Liver (tissue), 9 donors: Measurements from ENCODE around the gene PDLIM4. TPM values are rescaled to one million over a fixed set of nuclear protein-coding genes. Genes with fewer than 3 reads are reported as not detected.
A peak's percentile ranks its signal among the peaks of the same experiment; 100 is the strongest.

Experiments
- DNase-seq: peaks from one replicate; pipeline ENCODE4 v3.0.0-alpha.2; 2017; ENCODE audit warnings: low spot score
- H3K27ac ChIP-seq, 2 donors: one replicate each; pipeline ENCODE4 v1.7.0; 2013; ENCODE audit warnings: inconsistent platforms in 2 of 2, low read length in 2 of 2, control low read depth in 1 of 2, low read depth in 1 of 2, mild to moderate bottlenecking in 1 of 2
- H3K27me3 ChIP-seq, 4 donors: one replicate each; pipeline versions ENCODE4 v1.6.1 to v1.7.0; 2013; ENCODE audit warnings: low read length in 3 of 4, inconsistent platforms in 1 of 4, mild to moderate bottlenecking in 1 of 4, moderate library complexity in 1 of 4; ENCODE audit not compliant: control insufficient read depth in 4 of 4, insufficient read depth in 4 of 4
- H3K36me3 ChIP-seq, 4 donors: one replicate each; pipeline versions ENCODE4 v1.6.1 to v1.7.0; 2013; ENCODE audit warnings: low read length in 3 of 4, mild to moderate bottlenecking in 3 of 4, low read depth in 1 of 4, moderate library complexity in 1 of 4; ENCODE audit not compliant: control insufficient read depth in 4 of 4, insufficient read depth in 3 of 4
- H3K4me1 ChIP-seq, 4 donors: one replicate each; pipeline versions ENCODE4 v1.6.1 to v1.7.0; 2013; ENCODE audit warnings: low read length in 3 of 4, mild to moderate bottlenecking in 3 of 4, moderate library complexity in 1 of 4; ENCODE audit not compliant: control insufficient read depth in 4 of 4, insufficient read depth in 4 of 4
- H3K4me3 ChIP-seq, 3 donors: one replicate each; pipeline versions ENCODE4 v1.6.1 to v1.7.0; 2013; ENCODE audit warnings: low read length in 3 of 3, control low read depth in 1 of 3, low read depth in 1 of 3, mild to moderate bottlenecking in 1 of 3
- H3K9ac ChIP-seq, 2 donors: one replicate each; pipeline ENCODE4 v1.7.0; 2013; ENCODE audit warnings: low read length in 2 of 2, mild to moderate bottlenecking in 2 of 2, moderate library complexity in 2 of 2, control low read depth in 1 of 2, low read depth in 1 of 2
- H3K9me3 ChIP-seq, 4 donors: one replicate each; pipeline versions ENCODE4 v1.6.1 to v1.7.0; 2013; ENCODE audit warnings: low read length in 3 of 4; ENCODE audit not compliant: control insufficient read depth in 4 of 4
- ATF3 ChIP-seq: IDR thresholded peaks from 2 replicates; pipeline ENCODE4 v1.6.1; 2016; ENCODE audit warnings: antibody characterized with exemption
- CTCF ChIP-seq: fragments of 150-350 bp; IDR thresholded peaks from 2 replicates; pipeline ENCODE4 v1.5.1; 2017; ENCODE audit warnings: improper control_type of control experiment, low read depth, low read length; ENCODE audit not compliant: missing input control
- EGR1 ChIP-seq, 2 donors: IDR thresholded peaks; 2 replicates each; pipeline ENCODE4 v1.6.1; 2016 to 2018; ENCODE audit warnings: antibody characterized with exemption in 2 of 2, low read depth in 2 of 2
- FOXA1 ChIP-seq: IDR thresholded peaks from 2 replicates; pipeline ENCODE4 v1.6.1; 2016; ENCODE audit warnings: antibody characterized with exemption
- FOXA2 ChIP-seq: IDR thresholded peaks from 2 replicates; pipeline ENCODE4 v1.6.1; 2016; ENCODE audit warnings: antibody characterized with exemption
- GABPA ChIP-seq, 2 donors: IDR thresholded peaks in 1 of 2; conservative IDR thresholded peaks in 1 of 2; 2 replicates each; pipeline ENCODE4 v1.6.1; 2016; ENCODE audit warnings: antibody characterized with exemption in 2 of 2, mild to moderate bottlenecking in 1 of 2, moderate library complexity in 1 of 2
- HNF4A ChIP-seq, 2 donors: conservative IDR thresholded peaks; 2 replicates each; pipeline ENCODE4 v1.6.1; 2016; ENCODE audit warnings: antibody characterized with exemption in 2 of 2, mild to moderate bottlenecking in 2 of 2
- HNF4G ChIP-seq: IDR thresholded peaks from 2 replicates; pipeline ENCODE4 v1.6.1; 2016; ENCODE audit warnings: antibody characterized with exemption
- JUND ChIP-seq, 2 donors: IDR thresholded peaks; 2 replicates each; pipeline ENCODE4 v1.6.1; 2016; ENCODE audit warnings: antibody characterized with exemption in 2 of 2
- MAX ChIP-seq: IDR thresholded peaks from 2 replicates; pipeline ENCODE4 v1.6.1; 2016; ENCODE audit warnings: antibody characterized with exemption
- NR2F2 ChIP-seq: IDR thresholded peaks from 2 replicates; pipeline ENCODE4 v1.6.1; 2016; ENCODE audit warnings: antibody characterized with exemption
- RAD21 ChIP-seq, 2 donors: IDR thresholded peaks; 2 replicates each; pipeline ENCODE4 v1.6.1; 2016; ENCODE audit warnings: antibody characterized with exemption in 2 of 2, mild to moderate bottlenecking in 2 of 2
- REST ChIP-seq: IDR thresholded peaks from 2 replicates; pipeline ENCODE4 v1.6.1; 2016; ENCODE audit warnings: antibody characterized with exemption, mild to moderate bottlenecking
- RXRA ChIP-seq, 2 donors: IDR thresholded peaks; 2 replicates each; pipeline ENCODE4 v1.6.1; 2017 to 2018; ENCODE audit warnings: antibody characterized with exemption in 2 of 2, mild to moderate bottlenecking in 1 of 2
- SP1 ChIP-seq: IDR thresholded peaks from 2 replicates; pipeline ENCODE4 v1.6.1; 2018; ENCODE audit warnings: antibody characterized with exemption, mild to moderate bottlenecking
- TAF1 ChIP-seq: conservative IDR thresholded peaks from 2 replicates; pipeline ENCODE4 v1.6.1; 2016; ENCODE audit warnings: antibody characterized with exemption, mild to moderate bottlenecking
- YY1 ChIP-seq: IDR thresholded peaks from 2 replicates; pipeline ENCODE4 v1.6.1; 2016; ENCODE audit warnings: antibody characterized with exemption, mild to moderate bottlenecking
- ZBTB33 ChIP-seq: IDR thresholded peaks from 2 replicates; pipeline ENCODE4 v1.6.1; 2016; ENCODE audit warnings: antibody characterized with exemption
- WGBS: extraction: QIAGEN DNeasy Blood & Tissue Kit; methylation state at CpG from one replicate; pipeline ENCODE4 v1.1.7; 2013; 5-methylcytosine and 5-hydroxymethylcytosine counted together
- polyA plus RNA-seq, 2 donors: library from polyadenylated mRNA; stranded (reverse) in 1 of 2; unstranded in 1 of 2; fragments of 200-250 nt in 1 of 2; fragments of >200 nt in 1 of 2; fragmentation: Nextera tagmentation in 1 of 2; extraction: Ambion mirVana in 1 of 2; gene quantifications; one replicate each; pipeline versions ENCODE4 v1.2.1 to v1.2.3, GENCODE V29; 2013 to 2015
- total RNA-seq, 2 donors: library from RNA; depleted of rRNA; stranded (reverse); fragments of >200 nt; gene quantifications; one replicate each; pipeline ENCODE4 v1.2.3, GENCODE V29; 2014
- donor health status: healthy.
- donor health status: healthy.
- donor health status: healthy.
- donor health status: healthy.
- donor health status: healthy.

PDLIM4 gene
- total and polyA plus RNA-seq, 4 donors: 0.25 to 0.93 (median 0.65) TPM

- Histone ChIP-seq H3K4me3 (no peak overlapping the region), H3K27ac (no peak overlapping the region), H3K9me3 (no peaks in the 10 kb centered on the region), H3K27me3 (no peaks in the 10 kb centered on the region), H3K4me1 (peaks cover 0 to 10% (median 3%) of the 10 kb centered on the region in 4 donors), H3K36me3 (no peaks in the 10 kb centered on the region), H3K9ac (no peak overlapping the region)
- DNase-seq: peak; percentile 49
- WGBS: 77% methylated on average over 13 of the region's 13 CpGs
- TF ChIP-seq RXRA (IDR thresholded peaks at IDR 0.05) (no peak), EGR1 (IDR thresholded peaks at IDR 0.05; ENCODE audit: low read depth in 2 of 2) (no peak), RAD21 (IDR thresholded peaks at IDR 0.05) (no peak), NR2F2 (no peak), HNF4G (no peak), JUND (IDR thresholded peaks at IDR 0.05) (no peak), TAF1 (no peak), GABPA (IDR thresholded peaks at IDR 0.05 in 1 of 2, conservative IDR thresholded peaks at IDR 0.05 in 1 of 2) (no peak)
Measured at GRCh38 chr5:132225165-132226032, 32.1 kb upstream of the PDLIM4 start.

- Histone ChIP-seq H3K36me3 (no peaks in the 10 kb centered on the region), H3K27me3 (no peaks in the 10 kb centered on the region), H3K4me1 (peaks cover 0 to 10% (median 3%) of the 10 kb centered on the region in 4 donors), H3K4me3 (peak overlapping the region; percentile 8 to 72 (median 57)), H3K27ac (peak overlapping the region in 1 of 2 donors; percentile 75), H3K9me3 (no peaks in the 10 kb centered on the region), H3K9ac (peak overlapping the region in 1 of 2 donors; percentile 14)
- no peak for DNase-seq
- TF ChIP-seq JUND (IDR thresholded peaks at IDR 0.05) (no peak), ATF3 (no peak), TAF1 (no peak), YY1 (no peak), MAX (no peak), REST (no peak), HNF4A (conservative IDR thresholded peaks at IDR 0.05) (no peak), GABPA (IDR thresholded peaks at IDR 0.05 in 1 of 2, conservative IDR thresholded peaks at IDR 0.05 in 1 of 2) (no peak), ZBTB33 (no peak), SP1 (no peak), FOXA2 (no peak), CTCF (no peak), HNF4G (no peak), EGR1 (IDR thresholded peaks at IDR 0.05; ENCODE audit: low read depth in 2 of 2) (no peak), FOXA1 (no peak)
- 73% methylated on average over 23 of the region's 23 CpGs for WGBS
Measured at GRCh38 chr5:132226516-132227234, 30.8 kb upstream of the PDLIM4 start.
